Measurements from ENCODE around the gene PRRX2.
A peak's percentile ranks its signal among the peaks of the same experiment; 100 is the strongest.

DNA sequence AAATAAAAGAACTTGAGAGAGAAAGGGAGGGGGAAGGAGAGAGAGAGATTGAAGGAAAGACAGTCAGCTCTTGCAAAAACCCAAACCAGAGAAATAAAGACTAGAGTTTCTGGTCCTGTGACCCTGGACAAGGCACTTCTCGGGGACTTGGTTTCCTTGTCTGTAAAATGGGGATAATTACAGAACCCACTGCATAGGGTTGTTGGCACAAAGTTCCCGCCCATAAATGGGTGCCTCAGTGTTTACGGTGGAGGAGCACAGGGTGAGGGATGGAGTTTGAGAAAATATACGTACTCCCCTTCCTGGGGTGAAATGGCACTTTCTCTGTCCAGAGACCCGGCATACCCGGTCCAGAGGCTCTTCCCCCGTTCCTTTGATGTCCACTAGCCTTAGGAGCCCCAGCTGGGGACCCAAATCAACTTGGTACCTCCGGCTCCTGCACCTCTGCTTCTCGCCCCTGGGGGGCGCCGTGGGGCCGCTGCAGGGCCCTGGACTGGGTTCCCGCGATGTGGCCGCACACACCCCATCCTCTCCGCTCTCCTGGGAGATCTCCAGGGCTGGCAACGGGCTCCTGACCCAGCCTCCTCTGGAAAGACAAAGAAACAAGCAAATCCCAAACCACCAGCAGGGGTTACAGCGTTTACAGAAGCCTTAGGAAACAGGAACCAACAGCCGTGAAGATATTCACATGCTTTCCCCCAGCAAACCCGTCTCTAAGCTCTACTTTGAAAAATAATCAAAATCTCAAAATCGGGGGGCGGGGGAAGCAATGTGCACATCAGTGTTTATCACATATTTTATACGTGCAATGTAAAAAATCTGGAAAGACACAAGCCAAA, 61.1 kb downstream of the PRRX2 start:
- TF ChIP-seq, protein P1, sequence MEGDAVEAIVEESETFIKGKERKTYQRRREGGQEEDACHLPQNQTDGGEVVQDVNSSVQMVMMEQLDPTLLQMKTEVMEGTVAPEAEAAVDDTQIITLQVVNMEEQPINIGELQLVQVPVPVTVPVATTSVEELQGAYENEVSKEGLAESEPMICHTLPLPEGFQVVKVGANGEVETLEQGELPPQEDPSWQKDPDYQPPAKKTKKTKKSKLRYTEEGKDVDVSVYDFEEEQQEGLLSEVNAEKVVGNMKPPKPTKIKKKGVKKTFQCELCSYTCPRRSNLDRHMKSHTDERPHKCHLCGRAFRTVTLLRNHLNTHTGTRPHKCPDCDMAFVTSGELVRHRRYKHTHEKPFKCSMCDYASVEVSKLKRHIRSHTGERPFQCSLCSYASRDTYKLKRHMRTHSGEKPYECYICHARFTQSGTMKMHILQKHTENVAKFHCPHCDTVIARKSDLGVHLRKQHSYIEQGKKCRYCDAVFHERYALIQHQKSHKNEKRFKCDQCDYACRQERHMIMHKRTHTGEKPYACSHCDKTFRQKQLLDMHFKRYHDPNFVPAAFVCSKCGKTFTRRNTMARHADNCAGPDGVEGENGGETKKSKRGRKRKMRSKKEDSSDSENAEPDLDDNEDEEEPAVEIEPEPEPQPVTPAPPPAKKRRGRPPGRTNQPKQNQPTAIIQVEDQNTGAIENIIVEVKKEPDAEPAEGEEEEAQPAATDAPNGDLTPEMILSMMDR (IDR thresholded peaks at IDR 0.05) = peak; percentile 80 to 94 (median 87)
- TF ChIP-seq EP300 (IDR thresholded peaks at IDR 0.05) = no peak
- TF ChIP-seq POLR2A (IDR thresholded peaks at IDR 0.05) = no peak
